ENCODE results near the gene EDEM1. TPM values are rescaled to one million over a fixed set of nuclear protein-coding genes. Genes with fewer than 3 reads are reported as not detected.

The EDEM1 gene
- total RNA-seq, 1 donor from 2014 or later, result 185 TPM

DNA sequence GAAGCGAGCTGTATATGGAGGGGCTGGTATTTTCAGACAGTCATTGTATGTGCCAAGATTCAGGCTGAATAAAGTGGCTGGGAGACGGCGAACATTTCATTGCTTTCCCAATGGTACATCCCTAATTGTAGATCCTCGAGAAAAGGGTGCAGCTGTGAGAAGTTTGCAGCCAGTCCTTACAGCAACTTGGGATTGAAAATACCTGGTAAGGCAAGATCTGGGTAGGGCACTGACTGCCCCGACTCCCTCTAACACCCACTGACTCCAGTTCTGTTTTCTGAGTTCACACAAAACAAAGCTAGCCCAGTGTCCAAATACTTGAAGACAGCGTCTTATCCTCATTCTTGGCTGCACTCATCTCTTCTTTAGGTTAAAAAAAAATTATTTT is 63.7 kb downstream of the EDEM1 start:
- Mint-ChIP-seq H3K27ac (no peak overlapping the region), H3K36me3 (ENCODE audit: low read depth) (no peaks in the 10 kb centered on the region), H3K4me3 (no peak overlapping the region), H3K27me3 (no peaks in the 10 kb centered on the region), H3K4me1 (peaks cover 10% of the 10 kb centered on the region), H3K9me3 (no peaks in the 10 kb centered on the region)
- TF ChIP-seq CTCF (IDR thresholded peaks at IDR 0.05), result no peak
- ChIA-PET CTCF (no interaction called here), POLR2A (no interaction called here)
- ATAC-seq (ENCODE audit: low read depth), result no peak
- DNase-seq, result no peak
- intact Hi-C loops (cut with micrococcal nuclease), result no loop called here

DNA sequence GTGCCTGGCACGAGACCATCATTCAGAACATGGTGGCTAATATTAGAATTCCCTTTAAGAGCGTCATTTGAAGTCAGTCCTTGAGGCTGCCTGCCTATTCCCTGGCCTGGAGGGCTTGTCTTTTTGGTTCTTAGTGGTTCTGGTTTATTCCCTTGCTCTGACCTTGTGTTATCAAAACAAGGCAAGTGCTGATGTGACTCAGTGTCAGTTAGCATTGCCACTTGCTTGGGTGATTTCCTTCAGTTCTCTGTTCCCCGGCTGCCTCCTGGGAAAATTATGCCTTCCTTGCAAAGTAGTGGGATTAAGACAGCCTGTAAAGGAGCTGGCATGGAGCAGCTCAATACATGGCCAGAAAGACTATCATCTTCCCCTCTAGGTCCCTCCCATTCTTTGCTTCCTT is 64.6 kb downstream of the EDEM1 start:
- CTCF ChIA-PET, result no interaction called here

GRCh38 chr3:5254281-5255048 is 67.0 kb downstream of the EDEM1 start:
- H3K9me3 Mint-ChIP-seq, result no peaks in the 10 kb centered on the region
- DNase-seq (no peak), ATAC-seq (ENCODE audit: low read depth) (no peak)
- peaks cover 11% of the 10 kb centered on the region for H3K4me1 Mint-ChIP-seq
- no peak for TF ChIP-seq CTCF (IDR thresholded peaks at IDR 0.05)
- ChIA-PET POLR2A (interaction anchor here (0.6 kb wide), 1 partner anchor 76 kb away, joined by 3 read pairs; no protein-coding TSS in a partner anchor), CTCF (no interaction called here)
- H3K4me3 Mint-ChIP-seq, result no peak overlapping the region
- intact Hi-C loops (cut with micrococcal nuclease), result no loop called here
- no peaks in the 10 kb centered on the region for H3K36me3 Mint-ChIP-seq (ENCODE audit: low read depth)
- H3K27me3 Mint-ChIP-seq, result no peaks in the 10 kb centered on the region
- no peak overlapping the region for H3K27ac Mint-ChIP-seq

More for the DNA sequence above, 64.6 kb downstream of the EDEM1 start:
- no peak for DNase-seq
- intact Hi-C loops (cut with micrococcal nuclease), result no loop called here
- no peaks in the 10 kb centered on the region for H3K9me3 Mint-ChIP-seq
- no peak overlapping the region for H3K4me3 Mint-ChIP-seq
- peaks cover 11% of the 10 kb centered on the region for H3K4me1 Mint-ChIP-seq
- no peak for TF ChIP-seq CTCF (IDR thresholded peaks at IDR 0.05)
- POLR2A ChIA-PET, result no interaction called here
- H3K27ac Mint-ChIP-seq, result no peak overlapping the region
- H3K36me3 Mint-ChIP-seq (ENCODE audit: low read depth), result no peaks in the 10 kb centered on the region
- H3K27me3 Mint-ChIP-seq, result no peaks in the 10 kb centered on the region
- ATAC-seq (ENCODE audit: low read depth), result no peak

GRCh38 chr3:5255404-5256344 is 68.2 kb downstream of the EDEM1 start:
- TF ChIP-seq CTCF (IDR thresholded peaks at IDR 0.05), result no peak
- ChIA-PET CTCF (no interaction called here), POLR2A (no interaction called here)
- no peaks in the 10 kb centered on the region for H3K27me3 Mint-ChIP-seq
- no peak overlapping the region for H3K4me3 Mint-ChIP-seq
- no peaks in the 10 kb centered on the region for H3K36me3 Mint-ChIP-seq (ENCODE audit: low read depth)
- ATAC-seq (ENCODE audit: low read depth) (no peak), DNase-seq (no peak)
- intact Hi-C loops (cut with micrococcal nuclease), result no loop called here
- H3K4me1 Mint-ChIP-seq, result peaks cover 22% of the 10 kb centered on the region
- H3K27ac Mint-ChIP-seq, result no peak overlapping the region
- H3K9me3 Mint-ChIP-seq, result no peaks in the 10 kb centered on the region

- Mint-ChIP-seq H3K27ac (no peak overlapping the region), H3K27me3 (no peaks in the 10 kb centered on the region), H3K4me1 (peaks cover 37% of the 10 kb centered on the region), H3K36me3 (ENCODE audit: low read depth) (no peaks in the 10 kb centered on the region), H3K9me3 (peaks cover 4% of the 10 kb centered on the region), H3K4me3 (no peak overlapping the region)
- POLR2A ChIA-PET, result no interaction called here
- CTCF ChIA-PET, result no interaction called here
- DNase-seq, result no peak
- TF ChIP-seq CTCF (IDR thresholded peaks at IDR 0.05), result no peak
- ATAC-seq (ENCODE audit: low read depth), result no peak
- intact Hi-C loops (cut with micrococcal nuclease), result no loop called here
Observed at GRCh38 chr3:5258526-5258925, 71.0 kb downstream of the EDEM1 start.

All from activated B cell treated with CpG ODN at 0.5 μM for 24 hours (primary cell).